Endothelial cell of umbilical vein (primary cell): Measurements from ENCODE around the gene SUSD6. TPM values are rescaled to one million over a fixed set of nuclear protein-coding genes. Genes with fewer than 3 reads are reported as not detected.

ENCODE experiments used
- BruUV-seq: library from RNA; stranded (reverse); fragments of 400-500 nt; replicated peaks from 2 replicates; lab custom pipeline; 2021; lab: Mats Ljungman, UMichigan
- CTCF ChIA-PET: fragments of 300-600, 350-600 bp; sonication (Branson Sonifier 250); formaldehyde crosslinking; loops from one replicate; lab custom pipeline; 2021; ENCODE audit warnings: antibody characterized with exemption, inconsistent platforms; lab: Charles Lee
- POLR2A ChIA-PET: fragments of 300-600, 350-600 bp; sonication (Branson Sonifier 250); formaldehyde crosslinking; loops from one replicate; lab custom pipeline; 2021; ENCODE audit warnings: antibody characterized with exemption, inconsistent platforms; lab: Charles Lee
- DNase-seq: peaks from one replicate; pipeline ENCODE4 v3.0.0-alpha.2; 2011; ENCODE audit warnings: low read depth, low spot score
- FAIRE-seq: peaks from 2 replicates; lab custom pipeline; 2011; peaks lifted over from hg19 to GRCh38; lab: Jason Lieb, UNC
- H2AFZ ChIP-seq: 2 replicates; pipeline ENCODE4 v1.6.0; 2012; ENCODE audit warnings: low read depth, low read length, control low read depth, inconsistent platforms
- H3K27ac ChIP-seq: 2 replicates; pipeline ENCODE4 v1.5.1; 2011; ENCODE audit warnings: low read depth, mild to moderate bottlenecking, control low read depth, low read length, moderate library complexity; ENCODE audit not compliant: insufficient read depth
- H3K27me3 ChIP-seq, 2 experiments: 2 replicates each; pipeline versions ENCODE4 v1.6.0 to v1.6.1; 2011; ENCODE audit warnings: low read length in 2 of 2, mixed read lengths in 1 of 2; ENCODE audit not compliant: control insufficient read depth in 2 of 2, insufficient read depth in 2 of 2
- H3K36me3 ChIP-seq, 2 experiments: 2 replicates in 1 of 2; 3 replicates in 1 of 2; pipeline ENCODE4 v1.5.1; 2011; ENCODE audit warnings: low read length in 2 of 2, mild to moderate bottlenecking in 1 of 2, moderate library complexity in 1 of 2; ENCODE audit not compliant: control insufficient read depth in 2 of 2, insufficient read depth in 2 of 2; ENCODE audit errors: extremely low read depth in 1 of 2
- H3K4me1 ChIP-seq: 3 replicates; pipeline ENCODE4 v1.5.1; 2011; ENCODE audit warnings: mild to moderate bottlenecking, low read length; ENCODE audit not compliant: control insufficient read depth, insufficient read depth; ENCODE audit errors: extremely low read depth
- H3K4me2 ChIP-seq: 2 replicates; pipeline ENCODE4 v1.6.1; 2011; ENCODE audit warnings: low read length, control low read depth, mixed read lengths; ENCODE audit not compliant: insufficient read depth
- H3K4me3 ChIP-seq, 3 experiments: fragments of 200-600 bp in 1 of 3; sonication (generic), shearing (Covaris generic) in 1 of 3; replicated peaks in 1 of 3; 2 replicates each; pipeline ENCODE4 v1.5.1; 2011 to 2016; ENCODE audit warnings: control low read depth in 3 of 3, low read length in 3 of 3, mild to moderate bottlenecking in 2 of 3, inconsistent platforms in 1 of 3, low read depth in 1 of 3, moderate library complexity in 1 of 3; ENCODE audit not compliant: insufficient read depth in 1 of 3
- H3K79me2 ChIP-seq: 2 replicates; pipeline ENCODE4 v1.6.0; 2012; ENCODE audit warnings: low read length, inconsistent platforms; ENCODE audit not compliant: control insufficient read depth, insufficient read depth
- H3K9ac ChIP-seq: replicated peaks from 2 replicates; pipeline ENCODE3; 2011; ENCODE audit warnings: low read length, control low read depth; ENCODE audit not compliant: insufficient read depth; ENCODE audit errors: extremely low read depth
- H3K9me1 ChIP-seq: replicated peaks from 3 replicates; pipeline ENCODE4 v1.6.0; 2011; ENCODE audit warnings: mild to moderate bottlenecking, low read length; ENCODE audit not compliant: control insufficient read depth, insufficient read depth; ENCODE audit errors: extremely low read depth
- H3K9me3 ChIP-seq: replicated peaks from 2 replicates; pipeline ENCODE4 v1.5.1; 2012; ENCODE audit warnings: low read length, inconsistent platforms; ENCODE audit not compliant: control insufficient read depth, insufficient read depth
- H4K20me1 ChIP-seq: replicated peaks from 2 replicates; pipeline ENCODE3; 2011; ENCODE audit warnings: mild to moderate bottlenecking, low read length; ENCODE audit not compliant: control insufficient read depth, insufficient read depth; ENCODE audit errors: extremely low read depth
- EZH2 ChIP-seq: IDR thresholded peaks from 2 replicates; pipeline ENCODE4 v1.6.1; 2012; ENCODE audit warnings: borderline replicate concordance, low read depth, mild to moderate bottlenecking, moderate library complexity, low read length, inconsistent platforms; ENCODE audit not compliant: severe bottlenecking
- FOS ChIP-seq: IDR thresholded peaks from 2 replicates; pipeline ENCODE4 v1.6.1; 2011; ENCODE audit warnings: mild to moderate bottlenecking, low read length, moderate library complexity, borderline replicate concordance; ENCODE audit not compliant: insufficient read depth
- GATA2 ChIP-seq: IDR thresholded peaks from 2 replicates; pipeline ENCODE4 v1.7.0; 2011; ENCODE audit warnings: low read depth, mild to moderate bottlenecking, moderate library complexity, mixed read lengths, low read length; ENCODE audit not compliant: insufficient read length, insufficient read depth
- JUN ChIP-seq: IDR thresholded peaks from 2 replicates; pipeline ENCODE4 v1.6.1; 2011; ENCODE audit warnings: borderline replicate concordance, low read depth; ENCODE audit not compliant: insufficient read length, insufficient read depth
- MYC ChIP-seq: IDR thresholded peaks from one replicate; pipeline ENCODE4 v1.6.1; 2011; ENCODE audit warnings: mild to moderate bottlenecking, low read depth, low read length
- POLR2A ChIP-seq: IDR thresholded peaks from 2 replicates; pipeline ENCODE4 v1.6.1; 2012; ENCODE audit warnings: low read depth, mild to moderate bottlenecking, control low read depth, low read length
- POLR2AphosphoS5 ChIP-seq: IDR thresholded peaks from 2 replicates; pipeline ENCODE4 v1.6.1; 2012; ENCODE audit warnings: low read depth, mild to moderate bottlenecking, control low read depth, low read length, moderate library complexity; ENCODE audit not compliant: insufficient read depth
- dilution Hi-C: fragments of 300-500 bp; cut with MboI; formaldehyde crosslinking; loops from one replicate; pipeline ENCODE4 v1.15.0; 2019; ENCODE audit warnings: low sequenced_read_pairs; ENCODE audit not compliant: extremely low pct_ligation_motif_present
- intact Hi-C: fragments of 100-400 bp; cut with micrococcal nuclease; formaldehyde crosslinking; loops from one replicate; pipeline ENCODE4 v1.10.0; 2022
- polyA plus RNA-seq, 4 experiments: library from polyadenylated mRNA; depleted of rRNA in 3 of 4; stranded (reverse) in 3 of 4; unstranded in 1 of 4; fragments of >200 nt; gene quantifications; 2 replicates each; pipeline versions ENCODE4 v1.2.1 to v1.2.3, GENCODE V29; 2011 to 2012; ENCODE audit warnings: missing spikeins in 1 of 4
- total RNA-seq: library from RNA; stranded (reverse); gene quantifications from 2 replicates; pipeline ENCODE4 v1.2.3, GENCODE V29; 2021
- TF ChIP-seq, protein P1 (sequence below): IDR thresholded peaks from 2 replicates; pipeline ENCODE4 v1.6.1; 2011; ENCODE audit not compliant: insufficient read depth, insufficient read length
- TF ChIP-seq, protein P2 (sequence below), 2 donors: IDR thresholded peaks; 1 replicate in 1 of 2; 2 replicates in 1 of 2; pipeline ENCODE4 v1.5.1; 2011; ENCODE audit warnings: low read length in 2 of 2, mild to moderate bottlenecking in 2 of 2, moderate library complexity in 2 of 2, control low read depth in 1 of 2, inconsistent platforms in 1 of 2, low read depth in 1 of 2; ENCODE audit not compliant: insufficient read depth in 1 of 2; ENCODE audit errors: extremely low read depth in 1 of 2

The SUSD6 gene
- total and polyA plus RNA-seq, 2 donors (not counting 3 experiments of a cell fraction or from before 2014, with no cell fraction given): 13.4 to 19.5 TPM

DNA sequence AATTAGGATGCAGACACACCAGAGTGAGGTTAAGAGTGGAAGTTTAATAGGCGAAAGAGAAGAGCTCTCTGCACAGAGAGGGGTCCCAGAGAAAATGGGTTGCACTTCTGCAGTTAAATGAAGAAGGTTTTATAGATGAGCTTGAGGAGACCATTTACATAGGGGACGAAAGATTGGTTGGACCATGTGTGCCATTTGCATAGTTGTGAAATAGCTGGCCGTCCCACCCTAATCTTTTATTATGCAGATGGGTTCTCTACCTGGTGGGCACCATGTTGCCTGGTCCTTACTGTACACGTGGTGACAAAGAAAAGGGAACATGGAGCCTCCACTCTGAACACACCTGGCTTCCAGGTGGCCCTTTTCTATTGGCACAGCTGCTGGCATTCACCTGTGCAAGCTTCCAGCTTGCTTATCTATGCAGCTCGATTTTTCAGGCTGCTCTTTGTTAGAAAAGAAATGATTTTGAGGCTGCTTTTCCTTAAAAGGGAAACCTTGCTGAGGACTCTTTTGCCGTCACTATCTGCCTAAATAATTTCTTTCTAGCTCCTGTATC is 88.4 kb downstream of the SUSD6 start:
- Histone ChIP-seq H3K4me1 (peaks cover 20% of the 10 kb centered on the region), H2AFZ (no peak overlapping the region), H3K4me3 (no peak overlapping the region), H3K36me3 (peaks cover 0 to 3% of the 10 kb centered on the region in 2 experiments), H3K27me3 (no peaks in the 10 kb centered on the region), H3K9me3 (no peaks in the 10 kb centered on the region), H3K79me2 (peaks cover 1% of the 10 kb centered on the region), H3K4me2 (no peak overlapping the region), H4K20me1 (no peaks in the 10 kb centered on the region), H3K27ac (no peak overlapping the region), H3K9me1 (no peaks in the 10 kb centered on the region), H3K9ac (no peak overlapping the region)
- DNase-seq (no peak), FAIRE-seq (no peak)
- ChIA-PET CTCF (no interaction called here), POLR2A (no interaction called here)
- no peak for TF ChIP-seq EZH2
- TF ChIP-seq, protein P1, sequence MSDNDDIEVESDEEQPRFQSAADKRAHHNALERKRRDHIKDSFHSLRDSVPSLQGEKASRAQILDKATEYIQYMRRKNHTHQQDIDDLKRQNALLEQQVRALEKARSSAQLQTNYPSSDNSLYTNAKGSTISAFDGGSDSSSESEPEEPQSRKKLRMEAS: no peak
- no peak for TF ChIP-seq GATA2
- TF ChIP-seq POLR2AphosphoS5: no peak
- TF ChIP-seq, protein P2, sequence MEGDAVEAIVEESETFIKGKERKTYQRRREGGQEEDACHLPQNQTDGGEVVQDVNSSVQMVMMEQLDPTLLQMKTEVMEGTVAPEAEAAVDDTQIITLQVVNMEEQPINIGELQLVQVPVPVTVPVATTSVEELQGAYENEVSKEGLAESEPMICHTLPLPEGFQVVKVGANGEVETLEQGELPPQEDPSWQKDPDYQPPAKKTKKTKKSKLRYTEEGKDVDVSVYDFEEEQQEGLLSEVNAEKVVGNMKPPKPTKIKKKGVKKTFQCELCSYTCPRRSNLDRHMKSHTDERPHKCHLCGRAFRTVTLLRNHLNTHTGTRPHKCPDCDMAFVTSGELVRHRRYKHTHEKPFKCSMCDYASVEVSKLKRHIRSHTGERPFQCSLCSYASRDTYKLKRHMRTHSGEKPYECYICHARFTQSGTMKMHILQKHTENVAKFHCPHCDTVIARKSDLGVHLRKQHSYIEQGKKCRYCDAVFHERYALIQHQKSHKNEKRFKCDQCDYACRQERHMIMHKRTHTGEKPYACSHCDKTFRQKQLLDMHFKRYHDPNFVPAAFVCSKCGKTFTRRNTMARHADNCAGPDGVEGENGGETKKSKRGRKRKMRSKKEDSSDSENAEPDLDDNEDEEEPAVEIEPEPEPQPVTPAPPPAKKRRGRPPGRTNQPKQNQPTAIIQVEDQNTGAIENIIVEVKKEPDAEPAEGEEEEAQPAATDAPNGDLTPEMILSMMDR (IDR thresholded peaks at IDR 0.05; ENCODE audit: extremely low read depth in 1 of 2, insufficient read depth in 1 of 2, low read depth in 1 of 2, low read length in 2 of 2): no peak
- no peak for TF ChIP-seq MYC
- no peak for TF ChIP-seq JUN
- no peak for TF ChIP-seq FOS
- TF ChIP-seq POLR2A: no peak
- intact Hi-C loops (loop anchor here (5.0 kb wide), 1 partner anchor 478 kb away; no protein-coding TSS in a partner anchor), dilution Hi-C loops (no loop called here)
- no TSS peak for BruUV-seq
